ENCODE results near the gene ROGDI. TPM values are rescaled to one million over a fixed set of nuclear protein-coding genes. Genes with fewer than 3 reads are reported as not detected.

ROGDI gene
- total RNA-seq, 1 donor = 15.9 TPM

- no peaks in the 10 kb centered on the region for H3K79me2 ChIP-seq (ENCODE audit: insufficient read depth, low read length)
Observed at GRCh38 chr16:4814046-4814445, 11.6 kb upstream of the ROGDI start.

GRCh38 chr16:4813251-4814003, 11.0 kb upstream of the ROGDI start:
- Histone ChIP-seq H3K36me3 (ENCODE audit: insufficient read depth, low read length) (peaks cover 71% of the 10 kb centered on the region), H3K4me3 (ENCODE audit: insufficient read depth, low read length) (no peak overlapping the region), H4K20me1 (ENCODE audit: insufficient read depth, low read length) (no peaks in the 10 kb centered on the region), H3K79me2 (ENCODE audit: insufficient read depth, low read length) (no peaks in the 10 kb centered on the region), H3K9me3 (ENCODE audit: low read depth, low read length) (no peaks in the 10 kb centered on the region), H3K4me1 (ENCODE audit: insufficient read depth, low read length) (no peaks in the 10 kb centered on the region), H3K27me3 (ENCODE audit: insufficient read depth, low read length) (no peaks in the 10 kb centered on the region), H3K27ac (ENCODE audit: low read depth, low read length) (no peak overlapping the region), H2AFZ (ENCODE audit: low read length) (no peak overlapping the region), H3K4me2 (ENCODE audit: insufficient read depth, low read length) (no peak overlapping the region)
- no peak for TF ChIP-seq CTCF (IDR thresholded peaks at IDR 0.05; ENCODE audit: extremely low read depth, low read depth, low read length)
- DNase-seq (ENCODE audit: insufficient read length, low spot score, missing footprints) = no peak

More at GRCh38 chr16:4814046-4814445, 11.6 kb upstream of the ROGDI start:
- Histone ChIP-seq H3K27me3 (ENCODE audit: insufficient read depth, low read length) (no peaks in the 10 kb centered on the region), H3K36me3 (ENCODE audit: insufficient read depth, low read length) (peaks cover 65% of the 10 kb centered on the region), H4K20me1 (ENCODE audit: insufficient read depth, low read length) (no peaks in the 10 kb centered on the region), H3K9me3 (ENCODE audit: low read depth, low read length) (no peaks in the 10 kb centered on the region), H3K4me2 (ENCODE audit: insufficient read depth, low read length) (no peak overlapping the region), H2AFZ (ENCODE audit: low read length) (no peak overlapping the region), H3K27ac (ENCODE audit: low read depth, low read length) (no peak overlapping the region), H3K4me3 (ENCODE audit: insufficient read depth, low read length) (no peak overlapping the region), H3K4me1 (ENCODE audit: insufficient read depth, low read length) (no peaks in the 10 kb centered on the region)
- TF ChIP-seq CTCF (IDR thresholded peaks at IDR 0.05; ENCODE audit: extremely low read depth, low read depth, low read length) = no peak
- no peak for DNase-seq (ENCODE audit: insufficient read length, low spot score, missing footprints)

GRCh38 chr16:4811773-4812172, 9.3 kb upstream of the ROGDI start:
- no peak overlapping the region for H3K4me3 ChIP-seq (ENCODE audit: insufficient read depth, low read length)
- no peak overlapping the region for H3K27ac ChIP-seq (ENCODE audit: low read depth, low read length)
- H4K20me1 ChIP-seq (ENCODE audit: insufficient read depth, low read length) = no peaks in the 10 kb centered on the region
- no peak for DNase-seq (ENCODE audit: insufficient read length, low spot score, missing footprints)
- TF ChIP-seq CTCF (IDR thresholded peaks at IDR 0.05; ENCODE audit: extremely low read depth, low read depth, low read length) = no peak
- no peaks in the 10 kb centered on the region for H3K4me1 ChIP-seq (ENCODE audit: insufficient read depth, low read length)
- H3K36me3 ChIP-seq (ENCODE audit: insufficient read depth, low read length) = peaks cover 77% of the 10 kb centered on the region
- H3K4me2 ChIP-seq (ENCODE audit: insufficient read depth, low read length) = no peak overlapping the region
- no peak overlapping the region for H2AFZ ChIP-seq (ENCODE audit: low read length)
- H3K27me3 ChIP-seq (ENCODE audit: insufficient read depth, low read length) = no peaks in the 10 kb centered on the region
- H3K79me2 ChIP-seq (ENCODE audit: insufficient read depth, low read length) = no peaks in the 10 kb centered on the region
- no peaks in the 10 kb centered on the region for H3K9me3 ChIP-seq (ENCODE audit: low read depth, low read length)

- no peak overlapping the region for H3K27ac ChIP-seq (ENCODE audit: low read depth, low read length)
- H3K4me1 ChIP-seq (ENCODE audit: insufficient read depth, low read length) = no peaks in the 10 kb centered on the region
- H3K4me3 ChIP-seq (ENCODE audit: insufficient read depth, low read length) = no peak overlapping the region
- H3K36me3 ChIP-seq (ENCODE audit: insufficient read depth, low read length) = peaks cover 79% of the 10 kb centered on the region
- H3K4me2 ChIP-seq (ENCODE audit: insufficient read depth, low read length) = no peak overlapping the region
- H3K9me3 ChIP-seq (ENCODE audit: low read depth, low read length) = no peaks in the 10 kb centered on the region
- no peaks in the 10 kb centered on the region for H3K27me3 ChIP-seq (ENCODE audit: insufficient read depth, low read length)
- no peak for TF ChIP-seq CTCF (IDR thresholded peaks at IDR 0.05; ENCODE audit: extremely low read depth, low read depth, low read length)
- H2AFZ ChIP-seq (ENCODE audit: low read length) = no peak overlapping the region
- peak; percentile 25 for DNase-seq (ENCODE audit: insufficient read length, low spot score, missing footprints)
- H4K20me1 ChIP-seq (ENCODE audit: insufficient read depth, low read length) = no peaks in the 10 kb centered on the region
- no peaks in the 10 kb centered on the region for H3K79me2 ChIP-seq (ENCODE audit: insufficient read depth, low read length)
Observed at GRCh38 chr16:4811242-4811641, 8.8 kb upstream of the ROGDI start.

Data from osteoblast (primary cell).